Stimulated activated effector memory CD8-positive, alpha-beta T cell treated with anti-CD3 and anti-CD28 coated beads, Interleukin-12 subunit alpha, Interleukin-12 subunit beta, amount 100 ng/mL, for 72 hours (primary cell): ENCODE measurements around the gene CIB4.

ENCODE experiments used
- ATAC-seq: fragments of 150-1000 bp; cut with Tn5 transposase; 2 replicates; pipeline ENCODE4 v1.10.0; 2021
- DNase-seq, 2 donors: peaks; one replicate each; pipeline ENCODE4 v3.0.0; 2021 to 2022; ENCODE audit warnings: low spot score in 2 of 2
- H3K27ac Mint-ChIP-seq: one replicate; pipeline ENCODE4 v1.8.0; 2022; ENCODE audit warnings: mild to moderate bottlenecking, mixed read lengths
- H3K36me3 Mint-ChIP-seq: one replicate; pipeline ENCODE4 v1.8.0; 2022; ENCODE audit warnings: mild to moderate bottlenecking, mixed read lengths
- H3K4me1 Mint-ChIP-seq: one replicate; pipeline ENCODE4 v1.8.0; 2022; ENCODE audit warnings: mixed read lengths
- H3K4me3 Mint-ChIP-seq: one replicate; pipeline ENCODE4 v1.8.0; 2022; ENCODE audit warnings: mild to moderate bottlenecking, mixed read lengths
- H3K9me3 Mint-ChIP-seq: one replicate; pipeline ENCODE4 v1.8.0; 2022; ENCODE audit warnings: mixed read lengths

CIB4 gene

GRCh38 chr2:26540306-26540705 is 100.9 kb downstream of the CIB4 start:
- Mint-ChIP-seq H3K9me3 (no peaks in the 10 kb centered on the region), H3K4me1 (no peaks in the 10 kb centered on the region), H3K4me3 (no peak overlapping the region), H3K27ac (no peak overlapping the region), H3K36me3 (no peaks in the 10 kb centered on the region)
- DNase-seq (no peak), ATAC-seq (no peak)

GRCh38 chr2:26537826-26538475 is 103.2 kb downstream of the CIB4 start:
- Mint-ChIP-seq H3K9me3 (no peaks in the 10 kb centered on the region), H3K27ac (no peak overlapping the region), H3K4me1 (no peaks in the 10 kb centered on the region), H3K4me3 (no peak overlapping the region), H3K36me3 (no peaks in the 10 kb centered on the region)
- ATAC-seq (no peak), DNase-seq (no peak)

GRCh38 chr2:26537069-26537825 is 103.9 kb downstream of the CIB4 start:
- DNase-seq (no peak), ATAC-seq (no peak)
- Mint-ChIP-seq H3K27ac (no peak overlapping the region), H3K4me1 (no peaks in the 10 kb centered on the region), H3K4me3 (no peak overlapping the region), H3K9me3 (no peaks in the 10 kb centered on the region), H3K36me3 (no peaks in the 10 kb centered on the region)

DNA sequence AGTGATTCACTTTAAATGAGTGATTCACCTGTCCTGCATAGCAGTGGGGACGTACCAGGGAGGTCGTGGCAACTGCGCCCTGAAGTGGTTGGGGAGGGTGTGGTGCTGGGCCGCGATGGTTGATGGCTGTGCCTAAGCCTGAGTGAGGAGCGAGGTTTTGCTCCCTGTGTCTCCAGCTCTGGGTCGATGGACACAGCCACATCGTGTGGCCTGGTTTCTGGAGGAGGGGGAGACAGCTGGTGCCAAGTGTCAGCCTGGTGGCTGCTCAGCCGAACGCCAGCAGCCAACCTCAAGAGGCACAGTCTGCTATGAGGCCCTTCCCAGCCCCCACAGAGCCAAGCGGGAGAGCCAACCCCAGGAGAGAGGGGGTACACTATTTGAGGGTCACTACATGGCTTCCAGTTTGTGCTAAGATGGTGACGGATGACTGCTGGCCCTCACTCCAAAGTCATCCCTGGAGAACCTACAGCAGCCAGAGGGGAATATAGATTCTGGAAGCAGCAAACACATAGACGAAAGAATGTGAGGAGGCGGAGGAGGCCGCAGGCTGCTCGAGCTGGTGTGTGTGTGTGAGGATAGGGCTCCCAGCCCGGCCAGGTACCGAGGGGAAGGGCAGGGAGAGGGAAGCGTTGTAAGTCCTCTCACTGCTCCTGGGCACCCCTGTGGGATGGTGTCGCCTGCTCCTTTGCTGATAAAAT is 104.6 kb downstream of the CIB4 start:
- Mint-ChIP-seq H3K4me1 (no peaks in the 10 kb centered on the region), H3K27ac (no peak overlapping the region), H3K9me3 (no peaks in the 10 kb centered on the region), H3K36me3 (no peaks in the 10 kb centered on the region), H3K4me3 (no peak overlapping the region)
- DNase-seq (no peak), ATAC-seq (no peak)

- Mint-ChIP-seq H3K9me3 (no peaks in the 10 kb centered on the region), H3K27ac (no peak overlapping the region), H3K36me3 (no peaks in the 10 kb centered on the region), H3K4me3 (no peak overlapping the region), H3K4me1 (no peaks in the 10 kb centered on the region)
- DNase-seq (no peak), ATAC-seq (no peak)
Measured at GRCh38 chr2:26535663-26536275, 105.4 kb downstream of the CIB4 start.

- Mint-ChIP-seq H3K36me3 (no peaks in the 10 kb centered on the region), H3K4me1 (no peaks in the 10 kb centered on the region), H3K4me3 (no peak overlapping the region), H3K27ac (no peak overlapping the region), H3K9me3 (no peaks in the 10 kb centered on the region)
- no peak for DNase-seq
- ATAC-seq: no peak
Measured at GRCh38 chr2:26534865-26535662, 106.1 kb downstream of the CIB4 start.

GRCh38 chr2:26534098-26534864 is 106.9 kb downstream of the CIB4 start:
- H3K9me3 Mint-ChIP-seq: no peaks in the 10 kb centered on the region
- H3K36me3 Mint-ChIP-seq: no peaks in the 10 kb centered on the region
- no peaks in the 10 kb centered on the region for H3K4me1 Mint-ChIP-seq
- no peak overlapping the region for H3K27ac Mint-ChIP-seq
- no peak for ATAC-seq
- no peak overlapping the region for H3K4me3 Mint-ChIP-seq
- no peak for DNase-seq

DNA sequence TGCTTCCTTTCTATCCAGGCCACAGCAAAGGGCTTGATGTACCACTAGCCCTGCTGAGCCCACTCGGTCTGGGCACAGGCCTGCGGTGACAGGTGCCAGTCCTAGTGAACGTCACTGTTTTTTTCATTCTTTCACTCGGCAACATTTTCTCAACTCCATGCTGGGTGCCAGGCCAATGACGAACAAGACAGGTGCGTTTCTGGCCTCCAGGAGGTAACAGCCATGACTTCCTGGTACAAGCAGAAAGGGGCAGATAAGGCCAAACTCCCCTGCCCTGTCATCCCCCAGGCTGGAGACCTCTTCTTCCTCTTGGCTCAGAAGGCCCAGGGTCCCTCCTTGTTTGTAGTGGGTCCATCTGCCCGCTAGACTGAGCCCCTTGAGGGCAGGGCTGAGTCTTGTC is 107.5 kb downstream of the CIB4 start:
- DNase-seq (no peak), ATAC-seq (no peak)
- no peaks in the 10 kb centered on the region for H3K9me3 Mint-ChIP-seq
- no peak overlapping the region for H3K27ac Mint-ChIP-seq
- no peaks in the 10 kb centered on the region for H3K36me3 Mint-ChIP-seq
- H3K4me1 Mint-ChIP-seq: no peaks in the 10 kb centered on the region
- H3K4me3 Mint-ChIP-seq: no peak overlapping the region

DNA sequence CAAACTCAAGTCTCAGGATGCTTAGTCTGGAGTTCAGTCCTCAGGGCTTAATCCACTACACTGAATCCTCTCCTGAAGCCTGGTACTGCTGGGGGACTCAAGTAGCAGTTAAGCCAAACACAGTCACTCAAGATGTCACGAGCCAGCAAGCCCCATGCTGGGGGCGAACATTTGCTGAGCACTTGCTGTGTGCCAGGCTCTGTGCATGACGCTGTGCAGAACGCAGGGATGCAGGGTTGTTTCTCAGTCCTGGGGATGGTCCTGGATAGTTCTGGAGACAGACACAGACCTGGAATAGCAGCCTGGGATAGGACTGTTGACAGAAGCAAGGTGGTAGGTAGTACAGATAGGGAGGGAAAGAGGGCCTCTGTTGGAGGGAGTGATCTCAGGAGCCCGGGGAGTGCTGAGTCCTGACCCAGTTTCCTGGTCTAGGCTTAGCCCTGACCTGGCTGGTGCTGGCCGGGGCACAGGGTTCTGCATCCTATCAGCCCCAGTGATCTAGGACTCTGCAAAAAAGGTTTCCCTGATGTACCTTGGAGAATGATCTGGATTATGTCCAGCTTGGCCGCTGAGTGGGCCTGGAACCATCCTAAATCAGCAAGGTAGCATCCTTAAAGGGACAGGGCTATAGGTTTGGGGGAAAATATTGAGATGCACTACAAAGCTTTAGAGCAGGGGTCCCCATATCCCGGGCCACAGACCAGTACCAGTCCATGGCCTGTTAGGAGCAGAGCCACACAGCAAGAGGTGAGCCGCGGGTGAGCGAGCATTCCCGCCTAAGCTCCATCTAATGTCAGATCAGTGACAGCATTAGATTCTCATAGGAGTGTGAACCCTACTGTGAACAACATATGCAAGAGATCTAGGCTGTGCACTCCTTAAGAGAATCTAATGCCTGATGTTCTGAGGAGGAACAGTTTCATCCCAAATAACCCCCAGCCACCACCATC is 108.6 kb downstream of the CIB4 start:
- no peak overlapping the region for H3K4me3 Mint-ChIP-seq
- ATAC-seq: no peak
- H3K9me3 Mint-ChIP-seq: no peaks in the 10 kb centered on the region
- H3K4me1 Mint-ChIP-seq: no peaks in the 10 kb centered on the region
- no peaks in the 10 kb centered on the region for H3K36me3 Mint-ChIP-seq
- no peak overlapping the region for H3K27ac Mint-ChIP-seq
- no peak for DNase-seq
